Sigmoid colon (tissue), 3 donors: ENCODE measurements around the gene FCER2.

ENCODE experiments used
- POLR2A ChIP-seq, 2 donors: fragments of 450-650 bp; IDR thresholded peaks; one replicate each; pipeline ENCODE4 v1.6.1; 2016; ENCODE audit warnings: antibody characterized with exemption in 2 of 2, mild to moderate bottlenecking in 2 of 2, moderate library complexity in 2 of 2
- TF ChIP-seq, protein P1 (sequence below), 4 experiments: fragments of 450-650 bp in 3 of 4; fragments of 200-600 bp in 1 of 4; IDR thresholded peaks; one replicate each; pipeline ENCODE4 v1.5.1; 2016 to 2019; ENCODE audit warnings: antibody characterized with exemption in 4 of 4, mild to moderate bottlenecking in 3 of 4, moderate library complexity in 2 of 4

DNA sequence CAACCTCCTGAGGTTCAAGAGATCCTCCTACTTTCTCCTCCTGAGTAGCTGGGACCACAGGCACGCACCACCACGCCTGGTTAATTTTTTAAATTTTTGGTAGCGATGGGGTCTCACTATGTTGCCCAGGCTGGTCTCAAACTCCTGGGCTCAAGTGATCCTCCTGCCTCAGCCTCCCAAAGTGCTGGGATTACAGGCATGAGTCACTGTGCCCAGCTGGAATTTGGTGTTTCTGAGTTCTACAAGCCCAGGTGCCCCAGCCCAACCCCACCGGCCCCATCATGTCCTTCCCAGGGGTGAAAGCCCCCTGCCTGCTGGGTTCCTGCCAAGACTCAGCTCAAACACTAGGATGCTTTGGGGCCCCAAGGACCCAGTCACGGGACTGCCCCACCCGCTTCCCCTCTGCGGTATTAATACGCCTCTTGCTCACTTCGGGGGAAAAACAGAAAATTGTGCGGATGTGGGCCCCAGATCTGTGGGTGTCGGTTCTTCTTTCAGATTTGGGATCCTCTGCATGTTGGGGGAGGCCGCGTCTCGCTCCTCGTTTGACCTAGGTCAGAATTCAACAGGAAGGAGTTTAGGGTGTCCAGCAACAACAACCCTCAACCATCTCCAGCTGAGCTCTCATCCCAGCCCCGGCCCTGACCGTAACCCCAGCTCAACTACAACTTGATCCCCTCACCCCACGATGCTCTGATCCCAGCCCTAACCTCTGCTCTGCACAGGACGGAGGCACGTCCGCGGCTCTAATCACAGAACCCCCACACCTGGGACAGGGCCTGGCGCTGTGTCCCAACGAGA lies 3.7 kb upstream of the FCER2 start:
- TF ChIP-seq, protein P1, sequence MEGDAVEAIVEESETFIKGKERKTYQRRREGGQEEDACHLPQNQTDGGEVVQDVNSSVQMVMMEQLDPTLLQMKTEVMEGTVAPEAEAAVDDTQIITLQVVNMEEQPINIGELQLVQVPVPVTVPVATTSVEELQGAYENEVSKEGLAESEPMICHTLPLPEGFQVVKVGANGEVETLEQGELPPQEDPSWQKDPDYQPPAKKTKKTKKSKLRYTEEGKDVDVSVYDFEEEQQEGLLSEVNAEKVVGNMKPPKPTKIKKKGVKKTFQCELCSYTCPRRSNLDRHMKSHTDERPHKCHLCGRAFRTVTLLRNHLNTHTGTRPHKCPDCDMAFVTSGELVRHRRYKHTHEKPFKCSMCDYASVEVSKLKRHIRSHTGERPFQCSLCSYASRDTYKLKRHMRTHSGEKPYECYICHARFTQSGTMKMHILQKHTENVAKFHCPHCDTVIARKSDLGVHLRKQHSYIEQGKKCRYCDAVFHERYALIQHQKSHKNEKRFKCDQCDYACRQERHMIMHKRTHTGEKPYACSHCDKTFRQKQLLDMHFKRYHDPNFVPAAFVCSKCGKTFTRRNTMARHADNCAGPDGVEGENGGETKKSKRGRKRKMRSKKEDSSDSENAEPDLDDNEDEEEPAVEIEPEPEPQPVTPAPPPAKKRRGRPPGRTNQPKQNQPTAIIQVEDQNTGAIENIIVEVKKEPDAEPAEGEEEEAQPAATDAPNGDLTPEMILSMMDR (IDR thresholded peaks at IDR 0.05): no peak
- no peak for TF ChIP-seq POLR2A (IDR thresholded peaks at IDR 0.05)
